IPS-18c (cell line): ENCODE data around the gene ST6GALNAC6.

Experiments
- H3K4me3 ChIP-seq: 2 replicates; pipeline ENCODE4 v1.7.0; 2013; ENCODE audit warnings: low read depth, mild to moderate bottlenecking, low read length, moderate library complexity; ENCODE audit not compliant: insufficient read depth
- H3K9me3 ChIP-seq: one replicate; pipeline ENCODE4 v1.6.1; 2013; ENCODE audit warnings: mild to moderate bottlenecking, low read length, moderate library complexity; ENCODE audit not compliant: control insufficient read depth, insufficient read depth

ST6GALNAC6 gene

GRCh38 chr9:127899128-127899943 is at the start of gene ST6GALNAC6:
Gene ST6GALNAC6 (minus strand): TSS chr9:127899603. CDS start chr9:127897981, 1,622 bp downstream.
- Histone ChIP-seq H3K9me3 (no peaks in the 10 kb centered on the region), H3K4me3 (peak within 1 kb of the TSS; percentile 81)

GRCh38 chr9:127947841-127948710 is 48.7 kb upstream of the ST6GALNAC6 start:
- H3K9me3 ChIP-seq = no peaks in the 10 kb centered on the region
- H3K4me3 ChIP-seq = no peak overlapping the region

GRCh38 chr9:127946728-127947127 is 47.3 kb upstream of the ST6GALNAC6 start:
- no peaks in the 10 kb centered on the region for H3K9me3 ChIP-seq
- H3K4me3 ChIP-seq = no peak overlapping the region

- peaks cover 1% of the 10 kb centered on the region for H3K9me3 ChIP-seq
- H3K4me3 ChIP-seq = no peak overlapping the region
These were observed 46.5 kb upstream of the ST6GALNAC6 start for GRCh38 chr9:127945942-127946341.

- peaks cover 2% of the 10 kb centered on the region for H3K9me3 ChIP-seq
- H3K4me3 ChIP-seq = no peak overlapping the region
These were observed 45.9 kb upstream of the ST6GALNAC6 start for GRCh38 chr9:127945338-127945737.

GRCh38 chr9:127944586-127945218 is 45.3 kb upstream of the ST6GALNAC6 start:
- peaks cover 2% of the 10 kb centered on the region for H3K9me3 ChIP-seq
- H3K4me3 ChIP-seq = no peak overlapping the region

- Histone ChIP-seq H3K9me3 (peaks cover 2% of the 10 kb centered on the region), H3K4me3 (no peak overlapping the region)
These were observed 44.3 kb upstream of the ST6GALNAC6 start for GRCh38 chr9:127943731-127944144.

GRCh38 chr9:127943011-127943662 is 43.7 kb upstream of the ST6GALNAC6 start:
- Histone ChIP-seq H3K4me3 (no peak overlapping the region; the same call in 1 of the 2 replicates), H3K9me3 (peaks cover 2% of the 10 kb centered on the region)

GRCh38 chr9:127942216-127943010 is 43.0 kb upstream of the ST6GALNAC6 start:
- H3K9me3 ChIP-seq = peaks cover 2% of the 10 kb centered on the region
- no peak overlapping the region for H3K4me3 ChIP-seq

GRCh38 chr9:127941961-127942215 is 42.5 kb upstream of the ST6GALNAC6 start:
- Histone ChIP-seq H3K9me3 (peaks cover 2% of the 10 kb centered on the region), H3K4me3 (no peak overlapping the region)

GRCh38 chr9:127941062-127941960 is 41.9 kb upstream of the ST6GALNAC6 start:
- Histone ChIP-seq H3K9me3 (peaks cover 2% of the 10 kb centered on the region), H3K4me3 (no peak overlapping the region)

- no peak overlapping the region for H3K4me3 ChIP-seq
- H3K9me3 ChIP-seq = peaks cover 2% of the 10 kb centered on the region
These were observed 41.2 kb upstream of the ST6GALNAC6 start for GRCh38 chr9:127940593-127940992.

GRCh38 chr9:127938298-127938690 is 38.9 kb upstream of the ST6GALNAC6 start:
- Histone ChIP-seq H3K9me3 (peaks cover 2% of the 10 kb centered on the region), H3K4me3 (peak overlapping the region; percentile 96)

- Histone ChIP-seq H3K4me3 (peak within 1 kb of the TSS; percentile 96), H3K9me3 (peaks cover 2% of the 10 kb centered on the region)
These were observed 38.2 kb upstream of the ST6GALNAC6 start, which contains the start of gene DPM2 for GRCh38 chr9:127937388-127938297. Gene DPM2 (minus strand): TSS chr9:127937854. CDS start chr9:127937820, 34 bp downstream.

GRCh38 chr9:127937056-127937387 is 37.6 kb upstream of the ST6GALNAC6 start:
- Histone ChIP-seq H3K9me3 (peaks cover 2% of the 10 kb centered on the region), H3K4me3 (peak overlapping the region; percentile 96)
